Spleen (tissue), 7 donors: Measurements from ENCODE around the gene OR51G2.

ENCODE experiments used
- CTCF ChIP-seq, 11 experiments: fragments of 200-600 bp in 7 of 11; fragments of 450-650 bp in 4 of 11; sonication (generic) in 4 of 11; IDR thresholded peaks in 8 of 11; conservative IDR thresholded peaks in 3 of 11; 1 replicate in 7 of 11; 2 replicates in 4 of 11; pipeline versions ENCODE4 v1.4.0 to v1.8.0; 2016 to 2021; ENCODE audit warnings: antibody characterized with exemption in 11 of 11, inconsistent platforms in 4 of 11, mild to moderate bottlenecking in 1 of 11
- POLR2A ChIP-seq, 3 donors: fragments of 450-650 bp; IDR thresholded peaks; one replicate each; pipeline ENCODE4 v1.5.1; 2017; ENCODE audit warnings: antibody characterized with exemption in 3 of 3, mild to moderate bottlenecking in 1 of 3
- donor health status: DM: no; HTN: no; CAD: no; lungs with moderate emphysema.
- donor health status: DM: no; HTN: no; CAD: no.
- donor health status: DM: no; HTN: no; CAD: no.

GRCh38 chr11:4884361-4884760 is 34.8 kb downstream of the OR51G2 start:
- TF ChIP-seq POLR2A (IDR thresholded peaks at IDR 0.05) (no peak), CTCF (IDR thresholded peaks at IDR 0.05 in 8 of 11, conservative IDR thresholded peaks at IDR 0.05 in 3 of 11) (no peak)
